AG04450 (cell line): ENCODE results near the gene KLHL20. TPM values are rescaled to one million over a fixed set of nuclear protein-coding genes. Genes with fewer than 3 reads are reported as not detected.
"Not testable (repeated sequence)": the region's sequence is repeated elsewhere in the genome, so short reads cannot be mapped to it uniquely, and the experiment has no call there.

ENCODE experiments used
- CTCF ChIA-PET: fragments of 300-600, 350-600 bp; formaldehyde crosslinking; extraction: SDS; loops from one replicate; lab custom pipeline; 2022; ENCODE audit warnings: antibody characterized with exemption, inconsistent platforms; lab: Charles Lee
- POLR2A ChIA-PET: fragments of 350-600 bp; formaldehyde crosslinking; extraction: SDS; loops from one replicate; lab custom pipeline; 2021; ENCODE audit warnings: antibody characterized with exemption, inconsistent platforms; lab: Yijun Ruan, JAX
- DNase-seq: peaks from one replicate; pipeline ENCODE4 v3.0.0-alpha.2; 2011; ENCODE audit warnings: low read depth, low spot score
- H3K27ac ChIP-seq: one replicate; pipeline ENCODE4 v1.5.1; 2012; ENCODE audit warnings: low read depth, low read length, control low read depth
- H3K27me3 ChIP-seq: one replicate; pipeline ENCODE4 v1.6.0; 2012; ENCODE audit warnings: low read length; ENCODE audit not compliant: control insufficient read depth, insufficient read depth
- H3K4me3 ChIP-seq: 2 replicates; pipeline ENCODE4 v1.5.1; 2011; ENCODE audit warnings: mild to moderate bottlenecking, low read depth, low read length, control low read depth
- H3K9me3 ChIP-seq: 2 replicates; pipeline ENCODE4 v1.5.1; 2012; ENCODE audit warnings: low read length; ENCODE audit not compliant: control insufficient read depth, insufficient read depth
- CTCF ChIP-seq: IDR thresholded peaks from 2 replicates; pipeline ENCODE4 v1.5.1; 2011; ENCODE audit warnings: low read depth, low read length, control low read depth, inconsistent platforms
- polyA plus RNA-seq: library from polyadenylated mRNA; depleted of rRNA; stranded (reverse); fragments of >200 nt; gene quantifications from 2 replicates; pipeline ENCODE4 v1.2.3, GENCODE V29; 2011

The KLHL20 gene
- polyA plus RNA-seq, 1 experiment, result 19.7 TPM

GRCh38 chr1:173802961-173803360 is 88.2 kb downstream of the KLHL20 start:
- POLR2A ChIA-PET, result no interaction called here
- DNase-seq, result no peak
- no peaks in the 10 kb centered on the region for H3K9me3 ChIP-seq
- H3K27me3 ChIP-seq, result no peaks in the 10 kb centered on the region
- TF ChIP-seq CTCF, result no peak
- no peak overlapping the region for H3K4me3 ChIP-seq
- no peak overlapping the region for H3K27ac ChIP-seq
- CTCF ChIA-PET, result no interaction called here

GRCh38 chr1:173813654-173814053 is 98.9 kb downstream of the KLHL20 start:
- CTCF ChIA-PET, H3K27ac ChIP-seq, DNase-seq, POLR2A ChIA-PET, H3K4me3 ChIP-seq, H3K27me3 ChIP-seq, H3K9me3 ChIP-seq: not testable (repeated sequence)

GRCh38 chr1:173818459-173818858 is 103.7 kb downstream of the KLHL20 start:
- H3K27ac ChIP-seq, result no peak overlapping the region
- no peak for TF ChIP-seq CTCF
- no peaks in the 10 kb centered on the region for H3K9me3 ChIP-seq
- H3K4me3 ChIP-seq, result no peak overlapping the region
- H3K27me3 ChIP-seq, result no peaks in the 10 kb centered on the region
- ChIA-PET CTCF (interaction anchor here (0.6 kb wide), 1 partner anchor 16 kb away, joined by 3 read pairs; no protein-coding TSS in a partner anchor), POLR2A (no interaction called here)
- DNase-seq, result no peak

- no peak for TF ChIP-seq CTCF
- Histone ChIP-seq H3K4me3 (no peak overlapping the region), H3K27ac (no peak overlapping the region), H3K9me3 (no peaks in the 10 kb centered on the region; the same call in 1 of the 2 replicates), H3K27me3 (no peaks in the 10 kb centered on the region)
- ChIA-PET CTCF (no interaction called here), POLR2A (interaction anchor here (0.6 kb wide), 1 partner anchor 16 kb away, joined by 3 read pairs; no protein-coding TSS in a partner anchor)
- DNase-seq, result no peak
These were observed 106.9 kb downstream of the KLHL20 start for GRCh38 chr1:173821680-173822079.

- Histone ChIP-seq H3K4me3 (peak overlapping the region; percentile 98), H3K9me3 (no peaks in the 10 kb centered on the region; the same call in 1 of the 2 replicates), H3K27me3 (no peaks in the 10 kb centered on the region), H3K27ac (peak overlapping the region; percentile 98)
- peak; percentile 7 for DNase-seq
- ChIA-PET CTCF (interaction anchor here (1.5 to 5.4 kb wide), 3 partner anchors 393 to 1079 kb away, joined by 4 to 33 read pairs (median 7); no protein-coding TSS in a partner anchor), POLR2A (interaction anchor here (0.5 to 2.3 kb wide), 9 partner anchors 13 to 394 kb away, joined by 3 to 7 read pairs (median 4); partner anchors contain the start of genes GAS5, KLHL20 and ZBTB37)
- no peak for TF ChIP-seq CTCF
These were observed 109.1 kb downstream of the KLHL20 start for GRCh38 chr1:173823781-173824314.
